ENCODE data around the gene STYXL1. TPM values are rescaled to one million over a fixed set of nuclear protein-coding genes. Genes with fewer than 3 reads are reported as not detected.

The STYXL1 gene
- total and polyA plus RNA-seq, 2 experiments from 2014 or later, result 56.3 to 70.1 TPM

GRCh38 chr7:75994388-75995051 is 53.3 kb downstream of the STYXL1 start, which contains the start of gene TMEM120A:
TMEM120A (minus strand) TSS chr7:75994595; CDS start chr7:75994570, 25 bp downstream.
- peak; percentile 98 for DNase-seq (ENCODE audit: low spot score)
- Histone ChIP-seq H3K4me2 (peak within 1 kb of the TSS; percentile 100), H3K79me2 (no peaks in the 10 kb centered on the region), H4K20me1 (ENCODE audit: insufficient read depth, poor library complexity, severe bottlenecking) (no peaks in the 10 kb centered on the region), H3K9me3 (ENCODE audit: low read depth) (no peaks in the 10 kb centered on the region), H3K9me2 (replicated peaks; ENCODE audit: insufficient read depth) (no peaks in the 10 kb centered on the region), H3K4me3 (peak within 1 kb of the TSS; percentile 73), H3K27me3 (no peaks in the 10 kb centered on the region), H3K36me3 (replicated peaks; ENCODE audit: insufficient read depth, low read depth) (no peaks in the 10 kb centered on the region), H2AFZ (peak within 1 kb of the TSS; percentile 50), H3K27ac (peak within 1 kb of the TSS; percentile 91), H3K4me1 (ENCODE audit: insufficient read depth) (peaks cover 8% of the 10 kb centered on the region)
- 18% methylated on average over 16 of the region's 51 CpGs for WGBS (ENCODE audit: low lambda C conversion rate, missing lambda C conversion rate)
- TF ChIP-seq EZH2 (IDR thresholded peaks at IDR 0.05; ENCODE audit: borderline replicate concordance) (no peak), EZH2phosphoT487 (IDR thresholded peaks at IDR 0.05; ENCODE audit: low read depth, severe bottlenecking, unreplicated experiment) (no peak), CTCF (IDR thresholded peaks at IDR 0.05; ENCODE audit: poor library complexity) (no peak)

- H3K9me3 ChIP-seq (ENCODE audit: low read depth), result no peaks in the 10 kb centered on the region
- 5% methylated on average over 24 of the region's 40 CpGs for WGBS (ENCODE audit: low lambda C conversion rate, missing lambda C conversion rate)
- H4K20me1 ChIP-seq (ENCODE audit: insufficient read depth, poor library complexity, severe bottlenecking), result no peaks in the 10 kb centered on the region
- no peaks in the 10 kb centered on the region for H3K36me3 ChIP-seq (replicated peaks; ENCODE audit: insufficient read depth, low read depth)
- H3K4me2 ChIP-seq, result peak overlapping the region; percentile 100
- H3K79me2 ChIP-seq, result no peaks in the 10 kb centered on the region
- peak; percentile 85 for DNase-seq (ENCODE audit: low spot score)
- no peaks in the 10 kb centered on the region for H3K9me2 ChIP-seq (replicated peaks; ENCODE audit: insufficient read depth)
- TF ChIP-seq EZH2phosphoT487 (IDR thresholded peaks at IDR 0.05; ENCODE audit: low read depth, severe bottlenecking, unreplicated experiment) (no peak), EZH2 (IDR thresholded peaks at IDR 0.05; ENCODE audit: borderline replicate concordance) (no peak), CTCF (IDR thresholded peaks at IDR 0.05; ENCODE audit: poor library complexity) (no peak)
- H2AFZ ChIP-seq, result peak overlapping the region; percentile 50
- peaks cover 8% of the 10 kb centered on the region for H3K4me1 ChIP-seq (ENCODE audit: insufficient read depth)
- peak overlapping the region; percentile 91 for H3K27ac ChIP-seq
- H3K4me3 ChIP-seq, result peak overlapping the region; percentile 73
- H3K27me3 ChIP-seq, result no peaks in the 10 kb centered on the region
Observed at GRCh38 chr7:75993689-75994387, 54.0 kb downstream of the STYXL1 start.

- Histone ChIP-seq H3K9me3 (ENCODE audit: low read depth) (no peaks in the 10 kb centered on the region), H3K79me2 (no peaks in the 10 kb centered on the region), H3K9me2 (replicated peaks; ENCODE audit: insufficient read depth) (no peaks in the 10 kb centered on the region), H4K20me1 (ENCODE audit: insufficient read depth, poor library complexity, severe bottlenecking) (no peaks in the 10 kb centered on the region), H3K27ac (no peak overlapping the region), H3K36me3 (replicated peaks; ENCODE audit: insufficient read depth, low read depth) (no peaks in the 10 kb centered on the region), H3K27me3 (no peaks in the 10 kb centered on the region), H3K4me3 (no peak overlapping the region), H3K4me1 (ENCODE audit: insufficient read depth) (peaks cover 8% of the 10 kb centered on the region), H3K4me2 (no peak overlapping the region), H2AFZ (no peak overlapping the region)
- DNase-seq (ENCODE audit: low spot score), result no peak
- TF ChIP-seq CTCF (IDR thresholded peaks at IDR 0.05; ENCODE audit: poor library complexity), result no peak
- no peak for TF ChIP-seq EZH2 (IDR thresholded peaks at IDR 0.05; ENCODE audit: borderline replicate concordance)
- no peak for TF ChIP-seq EZH2phosphoT487 (IDR thresholded peaks at IDR 0.05; ENCODE audit: low read depth, severe bottlenecking, unreplicated experiment)
- WGBS (ENCODE audit: low lambda C conversion rate, missing lambda C conversion rate), result 92% methylated on average over 17 of the region's 20 CpGs
Observed at GRCh38 chr7:75992083-75992755, 55.6 kb downstream of the STYXL1 start.
